ENCODE results near the gene RAB30.

GRCh38 chr11:82979824-82980223 is 91.9 kb downstream of the RAB30 start:
- TF ChIP-seq CTCF (IDR thresholded peaks at IDR 0.05; ENCODE audit: low read depth, low read length, poor library complexity, severe bottlenecking) (no peak), EZH2phosphoT487 (IDR thresholded peaks at IDR 0.05; ENCODE audit: borderline replicate concordance, low read length) (no peak)

All from DOHH2 (cell line).